IMR-90 (cell line): ENCODE data around the gene CYB561A3. TPM values are rescaled to one million over a fixed set of nuclear protein-coding genes. Genes with fewer than 3 reads are reported as not detected.

ENCODE experiments used
- ATAC-seq: fragments of 200-7000 bp; cut with Tn5 transposase; 2 replicates; pipeline ENCODE4 v1.9.1; 2020; ENCODE audit warnings: low read depth, mild to moderate bottlenecking, moderate library complexity
- BruUV-seq: library from RNA; stranded (reverse); fragments of 400-500 nt; replicated peaks from 2 replicates; lab custom pipeline; 2021; lab: Mats Ljungman, UMichigan
- CTCF ChIA-PET: fragments of 300-600 bp; formaldehyde crosslinking; extraction: SDS; loops from one replicate; lab custom pipeline; 2021; ENCODE audit warnings: antibody characterized with exemption; lab: Yijun Ruan, JAX
- POLR2A ChIA-PET: fragments of 300-600 bp; sonication (Branson Sonifier 250); formaldehyde crosslinking; loops from one replicate; lab custom pipeline; 2022; ENCODE audit warnings: antibody characterized with exemption; ENCODE audit not compliant: unreplicated experiment; lab: Charles Lee
- DNase-seq: peaks from one replicate; pipeline ENCODE4 v3.0.0; 2013
- H2AFZ ChIP-seq: replicated peaks from 2 replicates; pipeline ENCODE3; 2013; ENCODE audit warnings: low read length, mild to moderate bottlenecking; ENCODE audit not compliant: poor library complexity
- H2AK5ac ChIP-seq: 2 replicates; pipeline ENCODE4 v1.6.1; 2013; ENCODE audit warnings: low read depth, low read length, inconsistent platforms
- H2AK9ac ChIP-seq: replicated peaks from 2 replicates; pipeline ENCODE3; 2013; ENCODE audit warnings: mild to moderate bottlenecking, low read depth, low read length, moderate library complexity; ENCODE audit not compliant: poor library complexity
- H2BK120ac ChIP-seq: 2 replicates; pipeline ENCODE4 v1.6.1; 2013; ENCODE audit warnings: low read depth, low read length, inconsistent platforms
- H2BK15ac ChIP-seq: 3 replicates; pipeline ENCODE4 v1.6.1; 2013; ENCODE audit warnings: low read depth, low read length, inconsistent platforms
- H2BK20ac ChIP-seq: 2 replicates; pipeline ENCODE4 v1.6.1; 2013; ENCODE audit warnings: low read depth, mild to moderate bottlenecking, inconsistent platforms, low read length, moderate library complexity
- H2BK5ac ChIP-seq: 2 replicates; pipeline ENCODE4 v1.6.1; 2013; ENCODE audit warnings: mild to moderate bottlenecking, low read depth, low read length, inconsistent platforms; ENCODE audit not compliant: poor library complexity, severe bottlenecking
- H3K14ac ChIP-seq: replicated peaks from 2 replicates; pipeline ENCODE4 v1.6.1; 2013; ENCODE audit warnings: low read depth, low read length, inconsistent platforms
- H3K18ac ChIP-seq: 2 replicates; pipeline ENCODE4 v1.6.1; 2013; ENCODE audit warnings: low read depth, low read length, control low read depth
- H3K23ac ChIP-seq: 2 replicates; pipeline ENCODE4 v1.6.1; 2013; ENCODE audit warnings: low read depth, low read length, inconsistent platforms
- H3K27ac ChIP-seq: 2 replicates; pipeline ENCODE4 v1.5.1; 2013; ENCODE audit warnings: mild to moderate bottlenecking, control low read depth, low read length; ENCODE audit not compliant: insufficient read depth
- H3K27me3 ChIP-seq: 2 replicates; pipeline ENCODE4 v1.6.1; 2013; ENCODE audit warnings: low read length; ENCODE audit not compliant: control insufficient read depth, insufficient read depth
- H3K36me3 ChIP-seq: 2 replicates; pipeline ENCODE4 v1.6.1; 2013; ENCODE audit warnings: low read length, mixed read lengths; ENCODE audit not compliant: control insufficient read depth, insufficient read depth
- H3K4ac ChIP-seq: 2 replicates; pipeline ENCODE4 v1.6.1; 2013; ENCODE audit warnings: low read depth, low read length, inconsistent platforms
- H3K4me1 ChIP-seq: 2 replicates; pipeline ENCODE4 v1.6.1; 2013; ENCODE audit warnings: low read length, mixed read lengths; ENCODE audit not compliant: control insufficient read depth, insufficient read depth
- H3K4me2 ChIP-seq: 2 replicates; pipeline ENCODE4 v1.6.1; 2013; ENCODE audit warnings: low read depth, mild to moderate bottlenecking, control low read depth, low read length, moderate library complexity
- H3K4me3 ChIP-seq: 2 replicates; pipeline ENCODE4 v1.5.1; 2013; ENCODE audit warnings: low read depth, mild to moderate bottlenecking, control low read depth, low read length, moderate library complexity; ENCODE audit not compliant: insufficient read depth
- H3K56ac ChIP-seq: 2 replicates; pipeline ENCODE4 v1.6.1; 2013; ENCODE audit warnings: low read length, inconsistent platforms; ENCODE audit not compliant: insufficient read depth; ENCODE audit errors: extremely low read depth
- H3K79me1 ChIP-seq, 2 experiments: 2 replicates each; pipeline ENCODE4 v1.6.1; 2013; ENCODE audit warnings: low read length in 2 of 2, inconsistent platforms in 1 of 2, low read depth in 1 of 2
- H3K9ac ChIP-seq: 2 replicates; pipeline ENCODE4 v1.6.1; 2013; ENCODE audit warnings: low read depth, low read length, control low read depth
- H3K9me1 ChIP-seq: 2 replicates; pipeline ENCODE4 v1.6.1; 2013; ENCODE audit warnings: low read length, inconsistent platforms; ENCODE audit not compliant: insufficient read depth
- H3K9me3 ChIP-seq: 2 replicates; pipeline ENCODE4 v1.6.1; 2013; ENCODE audit warnings: low read length; ENCODE audit not compliant: control insufficient read depth, insufficient read depth
- H4K20me1 ChIP-seq: 2 replicates; pipeline ENCODE4 v1.6.1; 2013; ENCODE audit warnings: low read length, inconsistent platforms; ENCODE audit not compliant: insufficient read depth
- H4K5ac ChIP-seq: 2 replicates; pipeline ENCODE4 v1.6.1; 2013; ENCODE audit warnings: mild to moderate bottlenecking, low read depth, low read length, control low read depth
- H4K8ac ChIP-seq, 2 experiments: 2 replicates each; pipeline ENCODE4 v1.6.1; 2013; ENCODE audit warnings: low read depth in 2 of 2, low read length in 2 of 2, control low read depth in 1 of 2, inconsistent platforms in 1 of 2
- H4K91ac ChIP-seq: 2 replicates; pipeline ENCODE4 v1.6.1; 2013; ENCODE audit warnings: low read depth, low read length, inconsistent platforms; ENCODE audit not compliant: insufficient read depth
- BHLHE40 ChIP-seq: fragments of 150-350 bp; IDR thresholded peaks from 2 replicates; pipeline ENCODE4 v1.6.1; 2016; ENCODE audit warnings: mild to moderate bottlenecking, low read depth, low read length
- CEBPB ChIP-seq: IDR thresholded peaks from 2 replicates; pipeline ENCODE4 v1.6.1; 2012; ENCODE audit warnings: low read depth, low read length, improper control_type of control experiment
- CHD1 ChIP-seq: IDR thresholded peaks from 2 replicates; pipeline ENCODE4 v1.6.1; 2012; ENCODE audit warnings: low read depth, low read length, improper control_type of control experiment
- FOS ChIP-seq: fragments of 150-350 bp; IDR thresholded peaks from 2 replicates; pipeline ENCODE4 v1.6.1; 2016; ENCODE audit warnings: low read depth, low read length
- MAZ ChIP-seq: IDR thresholded peaks from 2 replicates; pipeline ENCODE4 v1.6.1; 2012; ENCODE audit warnings: low read depth, mild to moderate bottlenecking, low read length, improper control_type of control experiment, moderate library complexity, borderline replicate concordance
- MXI1 ChIP-seq: IDR thresholded peaks from 2 replicates; pipeline ENCODE4 v1.6.1; 2012; ENCODE audit warnings: low read depth, mild to moderate bottlenecking, low read length, moderate library complexity, borderline replicate concordance
- NFE2L2 ChIP-seq: fragments of 150-350 bp; IDR thresholded peaks from 2 replicates; pipeline ENCODE4 v1.6.1; 2016; ENCODE audit warnings: low read depth, mild to moderate bottlenecking, low read length
- POLR2A ChIP-seq: IDR thresholded peaks from 2 replicates; pipeline ENCODE4 v1.6.1; 2012; ENCODE audit warnings: mild to moderate bottlenecking, low read depth, low read length
- RAD21 ChIP-seq: IDR thresholded peaks from 2 replicates; pipeline ENCODE4 v1.6.1; 2012; ENCODE audit warnings: low read length, improper control_type of control experiment
- RFX5 ChIP-seq: IDR thresholded peaks from 2 replicates; pipeline ENCODE4 v1.8.0; 2012; ENCODE audit warnings: low read depth, mild to moderate bottlenecking, low read length, moderate library complexity
- WGBS, 2 experiments: methylation state at CpG; one replicate each; pipeline versions ENCODE4 v1.1.5 to v1.1.7; 2013; ENCODE audit warnings: missing lambda C conversion rate in 2 of 2; ENCODE audit not compliant: insufficient read length in 1 of 2; ENCODE audit errors: extremely low coverage in 2 of 2; 5-methylcytosine and 5-hydroxymethylcytosine counted together
- dilution Hi-C: fragments of 300-500 bp; cut with HindIII; formaldehyde crosslinking; loops from one replicate; pipeline ENCODE4 v1.14.3; 2018; ENCODE audit warnings: low sequenced_read_pairs; ENCODE audit not compliant: unreplicated experiment
- in situ Hi-C: fragments of 300-500 bp; cut with MboI; formaldehyde crosslinking; loops from 3 replicates; pipeline ENCODE4 v1.14.3; 2019; ENCODE audit warnings: low sequenced_read_pairs, inconsistent platforms, mixed read lengths
- intact Hi-C: fragments of 100-400 bp; cut with micrococcal nuclease; formaldehyde crosslinking; loops from 2 replicates; pipeline ENCODE4 v1.10.0; 2022
- polyA plus RNA-seq, 3 experiments: library from polyadenylated mRNA; depleted of rRNA; stranded (reverse); fragments of >200 nt; gene quantifications; 2 replicates each; pipeline ENCODE4 v1.2.3, GENCODE V29; 2012; ENCODE audit warnings: low replicate concordance in 1 of 3
- total RNA-seq: library from RNA; depleted of rRNA; stranded (reverse); fragments of >200 nt; gene quantifications from 2 replicates; pipeline ENCODE4 v1.2.3, GENCODE V29; 2012
- TF ChIP-seq, protein P1 (sequence below): conservative IDR thresholded peaks from 2 replicates; pipeline ENCODE4 v1.5.1; 2012; ENCODE audit warnings: mild to moderate bottlenecking, low read depth, low read length, improper control_type of control experiment

The CYB561A3 gene
- total and polyA plus RNA-seq, 2 of the 4 experiments (the other 2 are of a cell fraction) = 13.6 to 39.2 TPM

- no peaks in the 10 kb centered on the region for H3K9me3 ChIP-seq
- peaks cover 21 to 36% of the 10 kb centered on the region in 2 experiments for H3K79me1 ChIP-seq
- WGBS, 2 experiments = no CpG with 5 or more reads among the region's 4 CpGs
- no peak overlapping the region for H2BK120ac ChIP-seq
- H3K4ac ChIP-seq = no peak overlapping the region
- no peak overlapping the region for H3K4me2 ChIP-seq
- no peaks in the 10 kb centered on the region for H3K27me3 ChIP-seq
- H2AK5ac ChIP-seq = no peak overlapping the region
- no peaks in the 10 kb centered on the region; the same call in 1 of the 2 replicates for H3K9me1 ChIP-seq
- peaks cover 25% of the 10 kb centered on the region for H4K20me1 ChIP-seq
- H3K56ac ChIP-seq = no peak overlapping the region
- no peak overlapping the region for H2AK9ac ChIP-seq
- H4K5ac ChIP-seq = no peak overlapping the region
- H3K4me1 ChIP-seq = no peaks in the 10 kb centered on the region
- dilution Hi-C loops = no loop called here
- no peak overlapping the region for H2AFZ ChIP-seq
- in situ Hi-C loops = loop anchor here (25.0 kb wide), 1 partner anchor 1697 kb away; the partner anchor contains the start of gene OSBP
- H3K23ac ChIP-seq = no peak overlapping the region
- H2BK20ac ChIP-seq = no peak overlapping the region
- H3K27ac ChIP-seq = no peak overlapping the region
- H4K8ac ChIP-seq = no peak overlapping the region
- DNase-seq (no peak), ATAC-seq (no peak)
- H3K36me3 ChIP-seq = peaks cover 79% of the 10 kb centered on the region
- no peak overlapping the region for H2BK5ac ChIP-seq
- ChIA-PET CTCF (interaction anchor here (1.2 kb wide), 1 partner anchor 83 kb away, joined by 3 read pairs; no protein-coding TSS in a partner anchor), POLR2A (no interaction called here)
- no peak overlapping the region for H3K4me3 ChIP-seq
- no TSS peak for BruUV-seq
- intact Hi-C loops = no loop called here
- TF ChIP-seq POLR2A (no peak), CEBPB (no peak), MAZ (no peak), FOS (no peak), RFX5 (no peak), NFE2L2 (no peak), MXI1 (no peak), CHD1 (no peak), RAD21 (no peak), BHLHE40 (no peak)
- TF ChIP-seq, protein P1, sequence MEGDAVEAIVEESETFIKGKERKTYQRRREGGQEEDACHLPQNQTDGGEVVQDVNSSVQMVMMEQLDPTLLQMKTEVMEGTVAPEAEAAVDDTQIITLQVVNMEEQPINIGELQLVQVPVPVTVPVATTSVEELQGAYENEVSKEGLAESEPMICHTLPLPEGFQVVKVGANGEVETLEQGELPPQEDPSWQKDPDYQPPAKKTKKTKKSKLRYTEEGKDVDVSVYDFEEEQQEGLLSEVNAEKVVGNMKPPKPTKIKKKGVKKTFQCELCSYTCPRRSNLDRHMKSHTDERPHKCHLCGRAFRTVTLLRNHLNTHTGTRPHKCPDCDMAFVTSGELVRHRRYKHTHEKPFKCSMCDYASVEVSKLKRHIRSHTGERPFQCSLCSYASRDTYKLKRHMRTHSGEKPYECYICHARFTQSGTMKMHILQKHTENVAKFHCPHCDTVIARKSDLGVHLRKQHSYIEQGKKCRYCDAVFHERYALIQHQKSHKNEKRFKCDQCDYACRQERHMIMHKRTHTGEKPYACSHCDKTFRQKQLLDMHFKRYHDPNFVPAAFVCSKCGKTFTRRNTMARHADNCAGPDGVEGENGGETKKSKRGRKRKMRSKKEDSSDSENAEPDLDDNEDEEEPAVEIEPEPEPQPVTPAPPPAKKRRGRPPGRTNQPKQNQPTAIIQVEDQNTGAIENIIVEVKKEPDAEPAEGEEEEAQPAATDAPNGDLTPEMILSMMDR = no peak
- no peak overlapping the region for H3K18ac ChIP-seq
- no peak overlapping the region for H2BK15ac ChIP-seq
- no peak overlapping the region for H4K91ac ChIP-seq
- H3K14ac ChIP-seq = no peak overlapping the region
- H3K9ac ChIP-seq = no peak overlapping the region
These were observed 52.5 kb downstream of the CYB561A3 start for GRCh38 chr11:61309141-61309540.
